ENCODE data around the gene TFDP2. TPM values are rescaled to one million over a fixed set of nuclear protein-coding genes. Genes with fewer than 3 reads are reported as not detected.
A peak's percentile ranks its signal among the peaks of the same experiment; 100 is the strongest.
"Not testable (repeated sequence)": the region's sequence is repeated elsewhere in the genome, so short reads cannot be mapped to it uniquely, and the experiment has no call there.

The TFDP2 gene
- total and polyA plus RNA-seq, 10 of the 15 experiments (the other 5 are each of a cell fraction or from before 2014, with no cell fraction given): 28.3 to 100 (median 49.7) TPM

DNA sequence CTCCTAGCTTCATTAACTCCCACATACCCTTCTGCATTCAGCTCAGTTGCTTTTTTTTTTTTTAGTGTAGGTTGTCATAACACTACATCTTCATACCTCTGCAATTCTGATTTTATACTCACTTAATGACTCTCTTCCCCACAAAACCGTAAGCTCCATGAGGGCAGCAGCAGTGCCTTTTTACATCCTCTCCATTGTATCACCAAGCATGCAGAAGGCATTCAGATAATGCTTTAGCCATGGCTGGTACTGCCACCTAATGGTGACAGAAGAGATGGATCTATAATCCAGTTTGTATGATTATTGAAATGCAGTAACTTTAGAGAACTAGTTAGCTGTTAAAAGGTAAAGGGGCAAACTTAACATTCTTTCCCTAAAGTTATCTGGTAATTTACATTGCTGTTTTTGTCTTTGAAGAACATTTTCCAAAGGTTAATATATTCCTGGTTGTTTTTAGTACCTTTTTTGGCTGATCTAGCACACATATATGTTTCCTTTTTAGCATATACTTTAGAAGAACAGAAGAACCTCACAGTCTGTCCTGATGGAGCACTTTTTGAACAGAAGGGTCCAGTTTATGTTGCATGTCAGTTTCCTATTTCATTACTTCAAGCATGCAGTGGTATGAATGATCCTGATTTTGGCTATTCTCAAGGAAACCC is 236.1 kb downstream of the TFDP2 start:
- ChIA-PET SMC1A (ENCODE audit: uncharacterized antibody, unreplicated experiment) (interaction anchor here (1.0 to 1.7 kb wide), 8 partner anchors 35 to 366 kb away, joined by 3 to 7 read pairs (median 3); partner anchors contain the start of gene RNF7), CTCF (interaction anchor here (0.5 to 2.7 kb wide), 26 partner anchors 8 to 479 kb away, joined by 3 to 15 read pairs (median 4); partner anchors contain the start of genes ATP1B3 and RNF7), POLR2A (interaction anchor here (0.8 kb wide), 1 partner anchor 9 kb away, joined by 3 read pairs; no protein-coding TSS in a partner anchor), RAD21 (ENCODE audit: unreplicated experiment) (interaction anchor here (0.7 to 1.8 kb wide), 6 partner anchors 10 to 178 kb away, joined by 3 to 8 read pairs (median 4); partner anchors contain the start of gene RNF7)
- Histone ChIP-seq H2AFZ (ENCODE audit: control insufficient read depth, low read depth, low read length) (no peak overlapping the region), H3K36me3 (ENCODE audit: control insufficient read depth in 2 of 2, insufficient read depth in 2 of 2, low read length in 1 of 2) (peaks cover 5 to 19% of the 10 kb centered on the region in 2 experiments), H3K4me3 (no peak overlapping the region), H4K20me1 (ENCODE audit: control insufficient read depth, insufficient read depth) (no peaks in the 10 kb centered on the region), H3K4me1 (ENCODE audit: control insufficient read depth, insufficient read depth, low read length) (no peaks in the 10 kb centered on the region), H3K9me3 (replicated peaks; ENCODE audit: control insufficient read depth, insufficient read depth, low read length) (no peaks in the 10 kb centered on the region; the same call in 2 of the 3 replicates), H3K27me3 (replicated peaks in 1 of 2; ENCODE audit: control insufficient read depth in 2 of 2, insufficient read depth in 2 of 2, low read length in 1 of 2) (no peaks in the 10 kb centered on the region), H3K27ac (ENCODE audit: control insufficient read depth, insufficient read depth) (no peak overlapping the region), H3K9ac (ENCODE audit: control insufficient read depth, insufficient read depth, low read length) (no peak overlapping the region), H3K79me2 (ENCODE audit: control insufficient read depth, insufficient read depth, low read length) (no peaks in the 10 kb centered on the region), H3K4me2 (ENCODE audit: control insufficient read depth, insufficient read depth) (no peak overlapping the region)
- intact Hi-C loops (cut with micrococcal nuclease; ENCODE audit: unreplicated experiment) (loop anchor here (1.0 to 10.0 kb wide), 2 partner anchors 175 to 338 kb away; partner anchors contain the start of gene RNF7), in situ Hi-C loops (cut with MboI) (no loop called here)
- no TSS peak for BruUV-seq (replicated peaks)
- DNase-seq (ENCODE audit: low read depth, low spot score) (peak; percentile 19), FAIRE-seq (peak; percentile 89), ATAC-seq (peak; percentile 89)
- TF ChIP-seq NR2C1 (IDR thresholded peaks at IDR 0.05) (no peak), NFXL1 (IDR thresholded peaks at IDR 0.05; ENCODE audit: borderline replicate concordance) (no peak), NR2C2 (IDR thresholded peaks at IDR 0.05; ENCODE audit: borderline replicate concordance, control insufficient read depth, insufficient read length, low read depth) (no peak), CBX3 (IDR thresholded peaks at IDR 0.05; ENCODE audit: borderline replicate concordance, low read depth) (no peak), ZNF217 (IDR thresholded peaks at IDR 0.05) (no peak), PAX5 (IDR thresholded peaks at IDR 0.05; ENCODE audit: borderline replicate concordance, low read depth, low read length) (no peak), SMC3 (IDR thresholded peaks at IDR 0.05; ENCODE audit: borderline replicate concordance, low read length) (peak; percentile 52; the same call in 1 of the 2 replicates), CBX5 (IDR thresholded peaks at IDR 0.05; ENCODE audit: low read depth) (peak; percentile 92; the same call in 1 of the 2 replicates), RUNX3 (IDR thresholded peaks at IDR 0.05; ENCODE audit: low read length) (0 out of 2 replicates have a peak, but pooled peaks have one; percentile 31), RAD21 (IDR thresholded peaks at IDR 0.05; ENCODE audit: insufficient read depth, low read depth, low read length) (peak; percentile 78), CTCF (IDR thresholded peaks at IDR 0.05 in 2 of 3, conservative IDR thresholded peaks at IDR 0.05 in 1 of 3; ENCODE audit: control insufficient read depth in 2 of 3, extremely low read depth in 1 of 3, insufficient read depth in 1 of 3, low read depth in 3 of 3, low read length in 3 of 3) (peak; percentile 60 to 74 (median 62)), ASH2L (IDR thresholded peaks at IDR 0.05; ENCODE audit: borderline replicate concordance, low read depth) (no peak), ATF2 (IDR thresholded peaks at IDR 0.05; ENCODE audit: low read length) (0 out of 2 replicates have a peak, but pooled peaks have one; percentile 15)
- 84% methylated on average over 1 of the region's 1 CpG for WGBS (ENCODE audit: insufficient coverage, insufficient replicate concordance, low lambda C conversion rate, missing lambda C conversion rate)

- BruUV-seq (replicated peaks); H3K4me2 ChIP-seq (ENCODE audit: control insufficient read depth, insufficient read depth); H3K4me3 ChIP-seq; POLR2A ChIA-PET; H3K27ac ChIP-seq (ENCODE audit: control insufficient read depth, insufficient read depth); RAD21 ChIA-PET (ENCODE audit: unreplicated experiment); ATAC-seq; H3K9me3 ChIP-seq (replicated peaks; ENCODE audit: control insufficient read depth, insufficient read depth, low read length); H2AFZ ChIP-seq (ENCODE audit: control insufficient read depth, low read depth, low read length); in situ Hi-C loops (cut with MboI); H3K27me3 ChIP-seq (replicated peaks in 1 of 2; ENCODE audit: control insufficient read depth in 2 of 2, insufficient read depth in 2 of 2, low read length in 1 of 2); FAIRE-seq; H3K79me2 ChIP-seq (ENCODE audit: control insufficient read depth, insufficient read depth, low read length); SMC1A ChIA-PET (ENCODE audit: uncharacterized antibody, unreplicated experiment); H3K4me1 ChIP-seq (ENCODE audit: control insufficient read depth, insufficient read depth, low read length); H4K20me1 ChIP-seq (ENCODE audit: control insufficient read depth, insufficient read depth); DNase-seq (ENCODE audit: low read depth, low spot score); H3K9ac ChIP-seq (ENCODE audit: control insufficient read depth, insufficient read depth, low read length): not testable (repeated sequence)
- H3K36me3 ChIP-seq (ENCODE audit: control insufficient read depth in 2 of 2, insufficient read depth in 2 of 2, low read length in 1 of 2): peaks cover 8 to 16% of the 10 kb centered on the region in 2 experiments
- CTCF ChIA-PET: interaction anchor here (1.1 kb wide), 1 partner anchor 171 kb away, joined by 3 read pairs; the partner anchor contains the start of gene RNF7
- WGBS (ENCODE audit: insufficient coverage, insufficient replicate concordance, low lambda C conversion rate, missing lambda C conversion rate): 99% methylated on average over 4 of the region's 4 CpGs
- intact Hi-C loops (cut with micrococcal nuclease; ENCODE audit: unreplicated experiment): loop anchor here (10.0 kb wide), 1 partner anchor 335 kb away; no protein-coding TSS in a partner anchor
These were observed 239.4 kb downstream of the TFDP2 start for GRCh38 chr3:141909986-141910385.
